Pons (tissue), 1 donor: ENCODE results near the gene TSPAN12.

ENCODE experiments used
- DNase-seq: peaks from one replicate; pipeline ENCODE4 v3.0.0-alpha.2; 2016; ENCODE audit warnings: low spot score

Gene TSPAN12

GRCh38 chr7:120742372-120742771 lies 115.6 kb downstream of the TSPAN12 start:
- DNase-seq = peak; percentile 64

GRCh38 chr7:120741371-120742042 lies 116.4 kb downstream of the TSPAN12 start:
- DNase-seq = no peak

GRCh38 chr7:120740348-120740747 lies 117.6 kb downstream of the TSPAN12 start:
- DNase-seq = no peak

- no peak for DNase-seq
Observed at GRCh38 chr7:120738816-120739215, 119.1 kb downstream of the TSPAN12 start.
